Colonic mucosa (tissue), 4 donors: ENCODE data around the gene PHAX. TPM values are rescaled to one million over a fixed set of nuclear protein-coding genes. Genes with fewer than 3 reads are reported as not detected.
A peak's percentile ranks its signal among the peaks of the same experiment; 100 is the strongest.
"Not testable (repeated sequence)": the region's sequence is repeated elsewhere in the genome, so short reads cannot be mapped to it uniquely, and the experiment has no call there.

ENCODE experiments used
- DNase-seq: peaks from one replicate; pipeline ENCODE4 v3.0.0-alpha.2; 2020
- H3K27ac ChIP-seq: fragments of 200-600 bp; one replicate; pipeline ENCODE4 v1.8.0; 2021
- H3K27me3 ChIP-seq: fragments of 200-600 bp; one replicate; pipeline ENCODE4 v1.8.0; 2021
- H3K36me3 ChIP-seq: fragments of 200-600 bp; one replicate; pipeline ENCODE4 v1.8.0; 2021
- H3K4me1 ChIP-seq: fragments of 200-600 bp; one replicate; pipeline ENCODE4 v1.8.0; 2021; ENCODE audit warnings: mild to moderate bottlenecking
- H3K4me3 ChIP-seq: fragments of 200-600 bp; one replicate; pipeline ENCODE4 v1.8.0; 2021
- H3K9ac ChIP-seq, 2 donors: one replicate each; pipeline ENCODE4 v1.7.0; 2013; ENCODE audit warnings: control low read depth in 2 of 2, low read depth in 2 of 2, low read length in 2 of 2
- H3K9me3 ChIP-seq: fragments of 200-600 bp; one replicate; pipeline ENCODE4 v1.8.0; 2021
- CTCF ChIP-seq: fragments of 200-600 bp; IDR thresholded peaks from one replicate; pipeline ENCODE4 v1.8.0; 2022; ENCODE audit warnings: antibody characterized with exemption, mild to moderate bottlenecking
- intact Hi-C: fragments of 100-400 bp; cut with DNase I; formaldehyde crosslinking; loops from one replicate; pipeline ENCODE4 v1.14.1; 2022
- total RNA-seq, 2 donors: library from RNA; stranded (reverse); fragmentation: NEBNext Ultra II Directional in 1 of 2; extraction: Animal tissue kit (Norgen Biotek cat#: 25700) in 1 of 2; gene quantifications; one replicate each; pipeline ENCODE4 v1.2.1, GENCODE V29; 2021
- donor health status: healthy.
- donor health status: DM: no; HTN: no; CAD: no.
- donor health status: DM: no; HTN: no; CAD: no.

The PHAX gene
- total RNA-seq, 2 donors from 2014 or later, result 36.4 to 36.6 TPM

GRCh38 chr5:126658561-126658960, 57.8 kb downstream of the PHAX start:
- intact Hi-C loops, result loop anchor here (5.0 kb wide), 1 partner anchor 124 kb away; no protein-coding TSS in a partner anchor
- no peaks in the 10 kb centered on the region for H3K4me1 ChIP-seq
- DNase-seq, result no peak
- H3K27ac ChIP-seq, result no peak overlapping the region
- H3K27me3 ChIP-seq, result no peaks in the 10 kb centered on the region
- no peak overlapping the region for H3K9ac ChIP-seq
- H3K9me3 ChIP-seq, result no peaks in the 10 kb centered on the region
- no peak overlapping the region for H3K4me3 ChIP-seq
- no peak for TF ChIP-seq CTCF
- H3K36me3 ChIP-seq, result no peaks in the 10 kb centered on the region

GRCh38 chr5:126659805-126660482, 59.2 kb downstream of the PHAX start:
- DNase-seq, result no peak
- H3K4me3 ChIP-seq, result no peak overlapping the region
- H3K27me3 ChIP-seq, result no peaks in the 10 kb centered on the region
- H3K9ac ChIP-seq, result no peak overlapping the region
- H3K9me3 ChIP-seq, result no peaks in the 10 kb centered on the region
- H3K4me1 ChIP-seq, result no peaks in the 10 kb centered on the region
- H3K27ac ChIP-seq, result no peak overlapping the region
- H3K36me3 ChIP-seq, result no peaks in the 10 kb centered on the region
- intact Hi-C loops, result loop anchor here (5.0 kb wide), 1 partner anchor 122 kb away; no protein-coding TSS in a partner anchor
- no peak for TF ChIP-seq CTCF

GRCh38 chr5:126664586-126664985, 63.8 kb downstream of the PHAX start:
- intact Hi-C loops, result no loop called here
- Histone ChIP-seq H3K27ac (peak overlapping the region; percentile 67), H3K9ac (no peak overlapping the region), H3K4me3 (no peak overlapping the region), H3K9me3 (no peaks in the 10 kb centered on the region), H3K27me3 (no peaks in the 10 kb centered on the region), H3K36me3 (no peaks in the 10 kb centered on the region), H3K4me1 (no peaks in the 10 kb centered on the region)
- no peak for TF ChIP-seq CTCF
- DNase-seq, result peak; percentile 55

GRCh38 chr5:126670109-126670508, 69.4 kb downstream of the PHAX start:
- intact Hi-C loops, H3K36me3 ChIP-seq: not testable (repeated sequence)

GRCh38 chr5:126671681-126672080, 70.9 kb downstream of the PHAX start:
- DNase-seq, result peak; percentile 49
- H3K36me3 ChIP-seq, H3K27me3 ChIP-seq, intact Hi-C loops, H3K9ac ChIP-seq, H3K4me3 ChIP-seq, H3K9me3 ChIP-seq, H3K4me1 ChIP-seq: not testable (repeated sequence)
- H3K27ac ChIP-seq, result peak overlapping the region; percentile 30

More at GRCh38 chr5:126670109-126670508, 69.4 kb downstream of the PHAX start:
- not testable (repeated sequence) for H3K9ac ChIP-seq, H3K4me3 ChIP-seq, H3K27ac ChIP-seq, H3K27me3 ChIP-seq, H3K4me1 ChIP-seq, DNase-seq, H3K9me3 ChIP-seq

- Histone ChIP-seq H3K4me3 (peak overlapping the region; percentile 27), H3K27ac (peak overlapping the region; percentile 60), H3K36me3 (no peaks in the 10 kb centered on the region), H3K9ac (peak overlapping the region in 1 of 2 donors; percentile 46), H3K4me1 (no peaks in the 10 kb centered on the region), H3K27me3 (no peaks in the 10 kb centered on the region), H3K9me3 (no peaks in the 10 kb centered on the region)
- intact Hi-C loops, result no loop called here
- peak; percentile 40 for DNase-seq
- no peak for TF ChIP-seq CTCF
These were observed 72.7 kb downstream of the PHAX start for GRCh38 chr5:126673477-126673876.
